Inferior parietal cortex (tissue), 1 donor: Measurements from ENCODE around the gene ZNF557.

ENCODE experiments used
- DNase-seq: peaks from one replicate; pipeline ENCODE4 v3.0.0-alpha.2; 2016; ENCODE audit errors: extremely low spot score

Gene ZNF557

GRCh38 chr19:7074705-7075282 is 5.3 kb downstream of the ZNF557 start:
- DNase-seq = no peak

GRCh38 chr19:7076151-7076550 is 6.6 kb downstream of the ZNF557 start:
- no peak for DNase-seq

GRCh38 chr19:7078008-7078407 is 8.5 kb downstream of the ZNF557 start:
- no peak for DNase-seq

GRCh38 chr19:7083076-7083956 is 13.8 kb downstream of the ZNF557 start:
- DNase-seq = no peak

- no peak for DNase-seq
Measured at GRCh38 chr19:7088999-7089398, 19.5 kb downstream of the ZNF557 start.

GRCh38 chr19:7098096-7098495 is 28.6 kb downstream of the ZNF557 start:
- DNase-seq = no peak

- DNase-seq = peak; percentile 88
Measured at GRCh38 chr19:7098701-7099596, 29.4 kb downstream of the ZNF557 start.

GRCh38 chr19:7099597-7099921 is 30.1 kb downstream of the ZNF557 start:
- no peak for DNase-seq

- DNase-seq = no peak
Measured at GRCh38 chr19:7101498-7102253, 32.2 kb downstream of the ZNF557 start.

- peak; percentile 12 for DNase-seq
Measured at GRCh38 chr19:7104747-7105447, 35.4 kb downstream of the ZNF557 start.

GRCh38 chr19:7106711-7107657 is 37.5 kb downstream of the ZNF557 start:
- no peak for DNase-seq

GRCh38 chr19:7109678-7110289 is 40.3 kb downstream of the ZNF557 start:
- DNase-seq = no peak

GRCh38 chr19:7112675-7113074 is 43.2 kb downstream of the ZNF557 start:
- no peak for DNase-seq

GRCh38 chr19:7113233-7113632 is 43.7 kb downstream of the ZNF557 start:
- DNase-seq = no peak

GRCh38 chr19:7115721-7116120 is 46.2 kb downstream of the ZNF557 start:
- DNase-seq = peak; percentile 76

GRCh38 chr19:7117248-7117647 is 47.7 kb downstream of the ZNF557 start:
- DNase-seq = no peak

GRCh38 chr19:7119582-7119981 is 50.1 kb downstream of the ZNF557 start:
- DNase-seq = no peak

- no peak for DNase-seq
Measured at GRCh38 chr19:7120499-7120898, 51.0 kb downstream of the ZNF557 start.

GRCh38 chr19:7122701-7123100 is 53.2 kb downstream of the ZNF557 start:
- no peak for DNase-seq
